IMR-90 (cell line): ENCODE measurements around the gene PXN. TPM values are rescaled to one million over a fixed set of nuclear protein-coding genes. Genes with fewer than 3 reads are reported as not detected.

ENCODE experiments used
- ATAC-seq: fragments of 200-7000 bp; cut with Tn5 transposase; 2 replicates; pipeline ENCODE4 v1.9.1; 2020; ENCODE audit warnings: low read depth, mild to moderate bottlenecking, moderate library complexity
- BruUV-seq: library from RNA; stranded (reverse); fragments of 400-500 nt; replicated peaks from 2 replicates; lab custom pipeline; 2021; lab: Mats Ljungman, UMichigan
- CTCF ChIA-PET: fragments of 300-600 bp; formaldehyde crosslinking; extraction: SDS; loops from one replicate; lab custom pipeline; 2021; ENCODE audit warnings: antibody characterized with exemption; lab: Yijun Ruan, JAX
- POLR2A ChIA-PET: fragments of 300-600 bp; sonication (Branson Sonifier 250); formaldehyde crosslinking; loops from one replicate; lab custom pipeline; 2022; ENCODE audit warnings: antibody characterized with exemption; ENCODE audit not compliant: unreplicated experiment; lab: Charles Lee
- DNase-seq: peaks from one replicate; pipeline ENCODE4 v3.0.0; 2013
- H2AFZ ChIP-seq: replicated peaks from 2 replicates; pipeline ENCODE3; 2013; ENCODE audit warnings: low read length, mild to moderate bottlenecking; ENCODE audit not compliant: poor library complexity
- H2AK5ac ChIP-seq: 2 replicates; pipeline ENCODE4 v1.6.1; 2013; ENCODE audit warnings: low read depth, low read length, inconsistent platforms
- H2AK9ac ChIP-seq: replicated peaks from 2 replicates; pipeline ENCODE3; 2013; ENCODE audit warnings: mild to moderate bottlenecking, low read depth, low read length, moderate library complexity; ENCODE audit not compliant: poor library complexity
- H2BK120ac ChIP-seq: 2 replicates; pipeline ENCODE4 v1.6.1; 2013; ENCODE audit warnings: low read depth, low read length, inconsistent platforms
- H2BK15ac ChIP-seq: 3 replicates; pipeline ENCODE4 v1.6.1; 2013; ENCODE audit warnings: low read depth, low read length, inconsistent platforms
- H2BK20ac ChIP-seq: 2 replicates; pipeline ENCODE4 v1.6.1; 2013; ENCODE audit warnings: low read depth, mild to moderate bottlenecking, inconsistent platforms, low read length, moderate library complexity
- H2BK5ac ChIP-seq: 2 replicates; pipeline ENCODE4 v1.6.1; 2013; ENCODE audit warnings: mild to moderate bottlenecking, low read depth, low read length, inconsistent platforms; ENCODE audit not compliant: poor library complexity, severe bottlenecking
- H3K14ac ChIP-seq: replicated peaks from 2 replicates; pipeline ENCODE4 v1.6.1; 2013; ENCODE audit warnings: low read depth, low read length, inconsistent platforms
- H3K18ac ChIP-seq: 2 replicates; pipeline ENCODE4 v1.6.1; 2013; ENCODE audit warnings: low read depth, low read length, control low read depth
- H3K23ac ChIP-seq: 2 replicates; pipeline ENCODE4 v1.6.1; 2013; ENCODE audit warnings: low read depth, low read length, inconsistent platforms
- H3K27ac ChIP-seq: 2 replicates; pipeline ENCODE4 v1.5.1; 2013; ENCODE audit warnings: mild to moderate bottlenecking, control low read depth, low read length; ENCODE audit not compliant: insufficient read depth
- H3K27me3 ChIP-seq: 2 replicates; pipeline ENCODE4 v1.6.1; 2013; ENCODE audit warnings: low read length; ENCODE audit not compliant: control insufficient read depth, insufficient read depth
- H3K36me3 ChIP-seq: 2 replicates; pipeline ENCODE4 v1.6.1; 2013; ENCODE audit warnings: low read length, mixed read lengths; ENCODE audit not compliant: control insufficient read depth, insufficient read depth
- H3K4ac ChIP-seq: 2 replicates; pipeline ENCODE4 v1.6.1; 2013; ENCODE audit warnings: low read depth, low read length, inconsistent platforms
- H3K4me1 ChIP-seq: 2 replicates; pipeline ENCODE4 v1.6.1; 2013; ENCODE audit warnings: low read length, mixed read lengths; ENCODE audit not compliant: control insufficient read depth, insufficient read depth
- H3K4me2 ChIP-seq: 2 replicates; pipeline ENCODE4 v1.6.1; 2013; ENCODE audit warnings: low read depth, mild to moderate bottlenecking, control low read depth, low read length, moderate library complexity
- H3K4me3 ChIP-seq: 2 replicates; pipeline ENCODE4 v1.5.1; 2013; ENCODE audit warnings: low read depth, mild to moderate bottlenecking, control low read depth, low read length, moderate library complexity; ENCODE audit not compliant: insufficient read depth
- H3K56ac ChIP-seq: 2 replicates; pipeline ENCODE4 v1.6.1; 2013; ENCODE audit warnings: low read length, inconsistent platforms; ENCODE audit not compliant: insufficient read depth; ENCODE audit errors: extremely low read depth
- H3K79me1 ChIP-seq, 2 experiments: 2 replicates each; pipeline ENCODE4 v1.6.1; 2013; ENCODE audit warnings: low read length in 2 of 2, inconsistent platforms in 1 of 2, low read depth in 1 of 2
- H3K9ac ChIP-seq: 2 replicates; pipeline ENCODE4 v1.6.1; 2013; ENCODE audit warnings: low read depth, low read length, control low read depth
- H3K9me1 ChIP-seq: 2 replicates; pipeline ENCODE4 v1.6.1; 2013; ENCODE audit warnings: low read length, inconsistent platforms; ENCODE audit not compliant: insufficient read depth
- H3K9me3 ChIP-seq: 2 replicates; pipeline ENCODE4 v1.6.1; 2013; ENCODE audit warnings: low read length; ENCODE audit not compliant: control insufficient read depth, insufficient read depth
- H4K20me1 ChIP-seq: 2 replicates; pipeline ENCODE4 v1.6.1; 2013; ENCODE audit warnings: low read length, inconsistent platforms; ENCODE audit not compliant: insufficient read depth
- H4K5ac ChIP-seq: 2 replicates; pipeline ENCODE4 v1.6.1; 2013; ENCODE audit warnings: mild to moderate bottlenecking, low read depth, low read length, control low read depth
- H4K8ac ChIP-seq, 2 experiments: 2 replicates each; pipeline ENCODE4 v1.6.1; 2013; ENCODE audit warnings: low read depth in 2 of 2, low read length in 2 of 2, control low read depth in 1 of 2, inconsistent platforms in 1 of 2
- H4K91ac ChIP-seq: 2 replicates; pipeline ENCODE4 v1.6.1; 2013; ENCODE audit warnings: low read depth, low read length, inconsistent platforms; ENCODE audit not compliant: insufficient read depth
- ELK1 ChIP-seq: fragments of 150-350 bp; IDR thresholded peaks from 2 replicates; pipeline ENCODE4 v1.6.1; 2016; ENCODE audit warnings: low read depth, mild to moderate bottlenecking, low read length, moderate library complexity, borderline replicate concordance
- FOS ChIP-seq: fragments of 150-350 bp; IDR thresholded peaks from 2 replicates; pipeline ENCODE4 v1.6.1; 2016; ENCODE audit warnings: low read depth, low read length
- MAZ ChIP-seq: IDR thresholded peaks from 2 replicates; pipeline ENCODE4 v1.6.1; 2012; ENCODE audit warnings: low read depth, mild to moderate bottlenecking, low read length, improper control_type of control experiment, moderate library complexity, borderline replicate concordance
- MXI1 ChIP-seq: IDR thresholded peaks from 2 replicates; pipeline ENCODE4 v1.6.1; 2012; ENCODE audit warnings: low read depth, mild to moderate bottlenecking, low read length, moderate library complexity, borderline replicate concordance
- RFX5 ChIP-seq: IDR thresholded peaks from 2 replicates; pipeline ENCODE4 v1.8.0; 2012; ENCODE audit warnings: low read depth, mild to moderate bottlenecking, low read length, moderate library complexity
- WGBS, 2 experiments: methylation state at CpG; one replicate each; pipeline versions ENCODE4 v1.1.5 to v1.1.7; 2013; ENCODE audit warnings: missing lambda C conversion rate in 2 of 2; ENCODE audit not compliant: insufficient read length in 1 of 2; ENCODE audit errors: extremely low coverage in 2 of 2; 5-methylcytosine and 5-hydroxymethylcytosine counted together
- dilution Hi-C: fragments of 300-500 bp; cut with HindIII; formaldehyde crosslinking; loops from one replicate; pipeline ENCODE4 v1.14.3; 2018; ENCODE audit warnings: low sequenced_read_pairs; ENCODE audit not compliant: unreplicated experiment
- in situ Hi-C: fragments of 300-500 bp; cut with MboI; formaldehyde crosslinking; loops from 3 replicates; pipeline ENCODE4 v1.14.3; 2019; ENCODE audit warnings: low sequenced_read_pairs, inconsistent platforms, mixed read lengths
- intact Hi-C: fragments of 100-400 bp; cut with micrococcal nuclease; formaldehyde crosslinking; loops from 2 replicates; pipeline ENCODE4 v1.10.0; 2022
- polyA plus RNA-seq, 3 experiments: library from polyadenylated mRNA; depleted of rRNA; stranded (reverse); fragments of >200 nt; gene quantifications; 2 replicates each; pipeline ENCODE4 v1.2.3, GENCODE V29; 2012; ENCODE audit warnings: low replicate concordance in 1 of 3
- total RNA-seq: library from RNA; depleted of rRNA; stranded (reverse); fragments of >200 nt; gene quantifications from 2 replicates; pipeline ENCODE4 v1.2.3, GENCODE V29; 2012

Gene PXN
- total and polyA plus RNA-seq, 2 of the 4 experiments (the other 2 are of a cell fraction), result 46.6 to 134 TPM

DNA sequence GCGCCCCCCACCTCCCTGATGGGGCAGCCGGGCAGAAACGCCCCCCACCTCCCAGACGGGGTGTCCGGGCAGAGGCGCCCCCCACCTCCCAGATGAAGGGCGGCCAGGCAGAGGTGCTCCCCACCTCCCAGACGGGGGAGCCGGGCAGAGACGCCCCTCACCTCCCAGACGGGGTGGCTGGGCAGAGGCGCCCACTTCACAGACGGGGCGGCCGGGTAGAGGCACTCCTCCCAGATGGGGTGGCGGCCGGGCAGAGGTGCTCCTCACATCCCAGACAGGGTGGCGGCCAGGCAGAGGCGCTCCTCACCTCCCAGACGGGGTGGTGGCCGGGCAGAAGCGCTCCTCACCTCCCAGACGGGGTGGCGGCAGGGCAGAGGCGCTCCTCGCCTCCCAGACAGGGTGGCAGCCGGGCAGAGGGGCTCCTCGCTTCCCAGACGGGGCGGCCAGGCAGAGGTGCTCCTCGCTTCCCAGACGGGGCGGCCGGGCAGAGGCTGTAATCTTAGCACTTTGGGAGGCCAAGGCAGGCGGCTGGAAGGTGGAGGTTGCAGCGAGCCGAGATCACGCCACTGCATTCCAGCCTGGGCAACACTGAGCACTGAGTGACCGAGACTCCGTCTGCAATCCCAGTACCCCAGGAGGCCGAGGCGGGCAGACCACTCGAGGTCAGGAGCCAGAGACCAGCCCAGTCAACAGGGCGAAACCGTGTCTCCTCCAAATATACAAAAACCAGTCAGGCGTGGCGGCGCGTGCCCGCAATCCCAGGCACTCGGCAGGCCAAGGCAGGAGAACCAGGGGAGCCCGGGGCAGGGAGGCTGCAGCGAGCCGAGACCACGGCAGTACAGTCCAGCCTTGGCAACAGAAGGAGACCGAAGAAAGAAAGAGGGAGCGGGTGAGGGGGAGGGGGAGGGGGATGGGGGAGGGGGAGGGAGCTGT is 12.9 kb upstream of the PXN start:
- Histone ChIP-seq H3K23ac (no peak overlapping the region), H4K5ac (no peak overlapping the region), H2BK5ac (no peak overlapping the region), H2AK9ac (no peak overlapping the region), H3K27ac (no peak overlapping the region), H3K79me1 (no peaks in the 10 kb centered on the region), H3K18ac (no peak overlapping the region), H2BK120ac (no peak overlapping the region), H4K8ac (no peak overlapping the region), H3K27me3 (no peaks in the 10 kb centered on the region; the same call in none of the 2 replicates), H2AFZ (no peak overlapping the region), H3K4me3 (no peak overlapping the region), H2BK20ac (no peak overlapping the region), H3K9ac (no peak overlapping the region), H3K56ac (no peak overlapping the region), H3K14ac (no peak overlapping the region), H2AK5ac (no peak overlapping the region), H3K9me3 (no peaks in the 10 kb centered on the region), H3K4me2 (no peak overlapping the region), H2BK15ac (no peak overlapping the region), H4K91ac (no peak overlapping the region), H3K4me1 (peaks cover 2% of the 10 kb centered on the region; the same call in 1 of the 2 replicates), H3K4ac (no peak overlapping the region), H4K20me1 (no peaks in the 10 kb centered on the region), H3K9me1 (no peaks in the 10 kb centered on the region), H3K36me3 (no peaks in the 10 kb centered on the region)
- WGBS, 2 experiments, result 93% methylated on average over 19 of the region's 57 CpGs; no CpG with 5 or more reads in 1 of the 2 experiments
- TF ChIP-seq FOS (no peak), RFX5 (no peak), MXI1 (no peak), MAZ (no peak), ELK1 (no peak)
- intact Hi-C loops (no loop called here), in situ Hi-C loops (no loop called here), dilution Hi-C loops (no loop called here)
- no TSS peak for BruUV-seq
- no peak for DNase-seq
- POLR2A ChIA-PET, result no interaction called here
- no peak for ATAC-seq
- CTCF ChIA-PET, result no interaction called here
